Stimulated activated CD8-positive, alpha-beta memory T cell treated with anti-CD3 and anti-CD28 coated beads, Interleukin-12 subunit alpha, Interleukin-12 subunit beta, amount 100 ng/mL, for 24 hours (primary cell): ENCODE results near the gene CFAP73.
"Not testable (repeated sequence)": the region's sequence is repeated elsewhere in the genome, so short reads cannot be mapped to it uniquely, and the experiment has no call there.

ENCODE experiments used
- DNase-seq: peaks from one replicate; pipeline ENCODE4 v3.0.0-alpha.2; 2020; ENCODE audit errors: extremely low read depth

Gene CFAP73

DNA sequence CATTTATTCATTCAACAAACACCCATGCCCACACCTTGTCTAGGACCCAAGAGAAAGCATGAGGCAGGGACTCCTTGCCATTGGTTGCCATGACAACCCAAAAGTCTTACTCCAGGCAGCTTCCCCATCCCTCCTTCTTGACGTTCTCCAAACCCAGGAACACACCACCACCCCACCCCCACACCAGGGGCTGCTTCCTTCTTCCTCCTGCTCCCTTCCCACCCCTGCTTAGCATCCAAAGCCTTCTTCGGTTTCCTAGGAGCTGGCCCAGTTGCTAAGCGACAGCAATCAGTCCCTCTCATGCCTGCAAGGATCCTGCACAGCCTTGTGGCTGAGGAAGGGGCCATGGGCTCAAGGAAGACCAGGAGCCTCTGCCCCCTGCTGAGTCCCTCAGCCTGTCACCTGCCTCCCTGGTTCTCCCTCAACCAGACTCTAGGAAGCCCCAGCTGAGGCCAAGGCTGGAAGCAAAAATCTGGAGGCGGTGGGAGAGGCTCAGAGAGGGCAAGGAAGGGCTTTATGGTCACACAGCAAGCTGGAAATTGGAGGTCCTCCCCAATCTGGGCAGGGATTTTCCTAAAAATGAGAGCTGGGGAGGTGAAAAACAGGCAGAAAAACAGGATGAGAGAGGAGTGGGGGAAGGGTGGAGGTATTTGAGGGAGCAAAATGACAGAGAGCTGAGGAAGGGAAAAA is 29.4 kb upstream of the CFAP73 start:
- DNase-seq: no peak

GRCh38 chr12:113120670-113121370 is 28.7 kb upstream of the CFAP73 start:
- no peak for DNase-seq

- DNase-seq: no peak
These were observed 21.7 kb upstream of the CFAP73 start for GRCh38 chr12:113127791-113128199.

DNA sequence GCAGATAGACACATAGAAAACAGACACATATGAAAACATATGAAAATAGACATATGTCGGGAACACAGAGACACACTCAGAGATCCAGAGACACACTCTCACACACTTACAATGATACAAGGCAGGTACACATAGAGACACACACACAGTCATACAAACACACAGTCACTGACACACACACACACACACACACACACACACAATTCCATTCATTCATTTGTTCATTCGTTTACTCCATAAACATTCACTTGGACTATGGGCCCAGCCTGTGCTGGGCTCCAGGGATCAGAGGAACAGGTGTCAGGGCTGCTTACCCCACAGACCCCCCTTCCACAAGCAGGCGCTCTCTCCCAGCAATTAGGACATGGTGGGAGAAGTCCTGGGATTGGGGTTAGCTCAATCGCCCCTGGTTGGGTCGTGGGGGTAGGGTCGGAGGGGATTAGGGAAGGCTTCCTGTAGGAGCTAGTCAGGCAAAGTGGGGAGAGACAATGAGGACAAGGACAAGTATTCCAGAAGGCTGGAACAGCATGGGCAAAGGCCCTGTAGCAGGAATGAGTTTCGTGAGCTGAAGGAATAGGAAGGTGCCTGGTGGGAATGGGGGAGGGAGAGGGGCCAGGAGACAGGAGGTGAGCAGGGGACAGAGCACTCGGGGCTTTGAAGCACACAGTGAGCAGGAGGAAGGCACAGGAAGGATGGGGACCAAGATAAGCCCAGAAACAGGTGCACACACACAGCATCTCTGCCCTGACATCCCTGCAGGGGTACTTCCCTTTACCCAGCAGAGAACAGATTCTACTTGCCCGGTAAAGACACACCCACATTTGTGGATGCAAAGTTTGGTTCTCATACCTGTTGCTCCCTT is 20.5 kb upstream of the CFAP73 start:
- DNase-seq: no peak

DNA sequence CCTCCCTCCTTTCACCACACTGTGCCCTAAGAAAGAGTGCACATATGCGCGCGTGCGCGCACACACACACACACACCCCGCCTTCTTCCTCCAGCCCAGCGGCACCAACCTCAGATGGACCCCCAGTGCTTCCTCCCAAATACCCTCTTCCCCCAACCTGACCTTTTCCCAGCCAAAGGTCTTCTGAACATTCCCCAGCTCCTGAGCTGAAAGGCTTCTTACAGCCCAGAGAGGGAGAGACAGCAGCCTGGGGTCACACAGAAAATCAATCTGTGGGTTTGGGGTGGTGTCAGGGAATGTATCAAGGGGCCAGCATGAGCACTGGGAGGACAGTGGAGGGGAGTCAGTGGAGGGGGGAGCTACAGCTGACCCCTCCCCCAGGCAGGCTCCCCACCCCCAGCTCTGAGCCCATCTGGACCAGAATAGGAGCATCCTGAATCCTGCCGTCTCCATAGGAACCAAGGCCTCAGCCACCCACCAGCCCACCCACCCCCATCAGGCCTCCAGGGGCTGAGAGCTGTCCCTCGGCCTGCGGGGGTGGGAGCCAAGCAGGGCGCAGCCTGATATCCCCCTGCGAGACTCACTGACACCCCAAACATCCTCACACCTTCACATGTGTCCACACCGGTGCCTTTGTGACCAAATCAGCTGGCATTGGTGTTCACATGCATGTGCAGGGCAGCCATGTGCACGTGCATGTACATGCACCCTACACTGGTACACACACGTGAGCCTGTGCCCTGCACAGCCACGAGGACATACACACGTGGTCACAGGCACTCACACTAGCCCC is 19.7 kb upstream of the CFAP73 start:
- no peak for DNase-seq

- no peak for DNase-seq
These were observed 18.9 kb upstream of the CFAP73 start for GRCh38 chr12:113130457-113131135.

DNA sequence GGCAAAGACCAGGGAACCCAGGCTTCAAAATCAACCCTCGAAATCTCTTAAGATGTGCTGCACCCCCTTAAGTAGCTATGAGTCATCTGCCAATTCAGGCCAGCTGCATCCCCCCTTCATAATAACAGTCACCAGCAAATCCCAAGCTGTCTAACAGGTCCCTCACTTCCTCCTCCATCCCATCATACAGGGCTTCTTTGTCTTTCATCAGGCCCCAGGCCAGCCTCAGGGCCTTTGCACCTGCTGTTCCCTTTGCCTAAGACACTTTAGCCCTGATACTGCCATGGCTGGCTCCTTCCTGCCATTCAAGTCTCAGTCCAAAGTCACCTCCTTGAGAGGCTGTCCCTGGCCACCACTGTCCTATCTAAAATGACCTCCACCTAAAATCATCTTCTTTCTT is 18.0 kb upstream of the CFAP73 start:
- DNase-seq: no peak

DNA sequence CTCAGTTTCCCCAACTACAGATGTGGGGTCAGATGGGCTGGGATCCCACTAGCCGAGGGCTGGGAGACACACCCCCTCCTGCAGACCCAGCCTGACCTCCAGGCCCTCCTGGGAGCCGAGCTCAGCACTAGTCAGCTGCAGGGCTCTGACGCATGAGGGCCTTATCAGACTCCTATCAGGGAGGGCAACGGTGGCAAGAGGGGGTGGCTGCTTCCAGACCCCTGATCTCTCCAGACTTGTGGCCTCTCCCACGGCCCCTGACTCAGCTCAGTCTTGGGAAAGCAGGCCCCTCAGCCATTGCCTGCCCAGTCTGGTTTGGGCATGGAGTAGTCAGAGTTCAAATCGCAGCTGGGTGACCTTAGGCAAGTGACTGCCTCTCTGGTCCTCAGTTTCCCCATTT is 16.5 kb upstream of the CFAP73 start:
- no peak for DNase-seq

- DNase-seq: no peak
These were observed 15.9 kb upstream of the CFAP73 start for GRCh38 chr12:113133666-113134065.

DNA sequence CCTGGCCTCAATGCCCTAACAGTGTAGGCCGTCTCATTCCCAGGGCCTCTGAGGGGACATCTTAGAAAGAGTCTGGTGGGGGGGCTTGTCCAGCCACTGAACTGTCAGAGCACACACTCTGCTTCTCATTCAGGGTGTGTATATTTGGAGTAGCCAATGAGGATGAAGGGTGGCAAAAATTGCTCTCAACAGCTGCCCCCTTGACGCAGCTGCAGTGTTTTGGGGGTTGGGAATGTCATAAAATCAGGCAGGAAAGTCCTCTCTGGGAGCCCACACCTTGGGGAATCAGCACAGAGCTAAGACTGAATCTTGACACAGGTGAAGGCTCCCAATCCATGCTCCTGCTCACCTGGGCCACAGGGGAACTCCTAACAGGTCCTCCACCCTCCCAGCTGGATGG is 15.5 kb upstream of the CFAP73 start:
- no peak for DNase-seq

GRCh38 chr12:113134521-113134951 is 15.0 kb upstream of the CFAP73 start:
- no peak for DNase-seq

DNA sequence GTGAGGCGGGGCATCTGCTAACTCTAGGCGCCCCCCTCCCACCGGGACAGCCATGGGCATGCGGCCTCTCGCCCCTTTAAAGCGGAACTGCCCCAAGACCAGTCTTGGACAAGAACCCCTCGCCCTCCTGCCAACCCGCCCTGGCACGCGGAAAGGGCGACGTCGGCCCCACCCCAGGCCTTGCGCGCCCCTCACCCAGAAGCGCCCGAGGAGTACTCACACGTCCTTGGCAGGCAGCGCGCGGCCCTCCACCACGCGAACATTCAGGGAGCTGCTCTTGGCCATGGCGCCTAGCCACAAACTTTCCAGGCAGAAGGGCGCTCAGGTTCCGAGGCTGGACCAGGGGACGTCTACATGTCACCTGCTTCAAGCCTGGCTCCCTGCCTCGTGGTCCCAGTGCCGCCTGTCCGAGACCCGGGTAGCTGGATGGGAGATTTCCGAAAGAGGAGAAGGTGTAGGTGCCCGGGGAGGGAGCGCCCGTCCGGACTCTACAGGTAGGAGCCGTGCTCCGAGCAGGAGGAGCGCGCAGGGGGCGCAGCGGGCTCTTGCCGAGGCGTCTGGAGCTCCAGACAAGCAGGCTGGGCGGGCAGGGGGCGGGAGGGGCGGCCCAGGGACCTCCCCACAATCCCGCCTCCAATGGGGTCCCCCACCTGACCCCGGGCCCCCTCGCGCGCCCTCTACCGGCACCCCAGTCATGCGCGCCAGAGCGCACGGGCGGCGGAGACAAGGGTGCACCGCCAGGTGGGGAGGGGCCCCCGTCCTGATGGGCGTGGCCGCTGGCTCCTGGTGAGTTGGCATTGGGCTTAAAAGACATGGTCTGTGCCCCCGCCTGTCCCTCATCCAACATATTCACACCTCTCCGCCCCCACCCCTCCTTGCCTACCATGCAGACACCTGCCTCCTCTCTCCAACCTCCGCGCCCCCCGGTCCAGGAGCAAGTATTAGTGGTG is 14.1 kb upstream of the CFAP73 start, which contains the start of gene RASAL1:
TSS of gene RASAL1 (minus strand) at position 584 of the 950 bp plus-strand sequence. CDS start at position 285, 299 bp downstream.
- peak; percentile 53 for DNase-seq

DNA sequence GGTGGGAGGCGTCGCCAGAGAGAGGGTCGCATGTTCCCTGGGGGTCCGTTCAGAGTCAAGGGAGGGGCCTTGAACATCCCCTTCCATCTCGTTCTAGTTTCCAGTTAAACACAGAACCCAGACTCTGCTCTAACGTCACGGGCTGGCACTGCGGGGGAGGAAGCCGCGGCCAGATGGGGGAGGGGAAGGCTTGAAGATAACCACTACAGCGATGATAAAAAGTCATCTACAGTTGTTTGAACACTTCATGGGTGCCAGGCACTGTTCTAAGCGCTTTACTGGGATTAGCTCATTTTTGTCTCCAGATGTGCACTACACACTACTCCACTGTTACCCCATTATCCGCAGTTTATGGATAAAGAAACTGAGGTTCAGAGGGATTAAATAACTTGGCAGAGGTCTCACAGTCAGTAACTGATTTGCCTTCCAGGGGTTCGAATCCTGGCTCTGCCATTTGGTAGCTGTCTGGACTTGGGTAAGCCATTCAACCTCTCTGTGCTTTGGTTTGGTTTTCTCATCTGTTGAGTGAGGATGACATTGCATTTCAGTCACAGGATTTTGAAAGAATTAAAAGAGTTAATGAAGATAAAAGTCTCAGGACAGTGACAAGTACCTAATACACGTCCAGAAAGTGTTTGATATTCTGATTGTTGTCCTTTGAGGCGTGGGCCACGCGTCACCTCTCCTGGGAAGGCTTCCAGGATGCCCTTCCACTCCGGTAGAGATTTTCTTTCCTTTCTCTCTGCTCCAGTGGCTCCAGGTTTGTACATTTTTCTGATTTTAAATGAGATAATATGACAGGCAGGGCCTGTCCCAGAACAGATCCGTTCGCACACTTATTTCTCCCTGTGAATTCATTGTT is 13.2 kb upstream of the CFAP73 start:
- no peak for DNase-seq

DNA sequence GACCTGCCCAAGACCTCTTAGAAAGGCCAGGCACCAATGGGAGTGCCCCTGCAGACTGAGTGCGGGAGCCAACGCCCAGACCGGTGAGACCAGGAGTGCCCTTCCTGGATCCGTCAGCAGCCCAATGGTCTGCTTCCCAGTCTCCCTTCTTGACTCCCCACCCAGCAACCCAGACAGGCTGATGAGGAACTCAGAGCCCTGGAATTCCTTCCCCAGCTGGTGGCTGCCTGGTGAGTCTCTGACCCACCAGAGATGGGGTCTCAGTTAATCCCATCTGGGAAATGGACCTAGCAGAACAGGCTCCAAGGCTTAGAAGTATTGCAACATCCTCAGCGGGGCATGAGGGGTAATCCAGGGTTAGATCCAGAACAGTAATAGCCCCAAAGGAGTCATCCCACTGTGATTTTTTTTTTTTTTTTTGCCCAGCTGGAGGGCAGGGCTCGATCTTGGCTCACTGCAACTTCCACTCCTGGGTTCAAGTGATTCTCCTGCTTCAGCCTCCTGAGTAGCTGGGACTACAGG is 12.5 kb upstream of the CFAP73 start:
- DNase-seq: no peak

- no peak for DNase-seq
These were observed 11.4 kb upstream of the CFAP73 start for GRCh38 chr12:113137861-113138783.

- DNase-seq: no peak
These were observed 10.7 kb upstream of the CFAP73 start for GRCh38 chr12:113138826-113139225.

- DNase-seq: no peak
These were observed 8.8 kb upstream of the CFAP73 start for GRCh38 chr12:113140706-113141105.

DNA sequence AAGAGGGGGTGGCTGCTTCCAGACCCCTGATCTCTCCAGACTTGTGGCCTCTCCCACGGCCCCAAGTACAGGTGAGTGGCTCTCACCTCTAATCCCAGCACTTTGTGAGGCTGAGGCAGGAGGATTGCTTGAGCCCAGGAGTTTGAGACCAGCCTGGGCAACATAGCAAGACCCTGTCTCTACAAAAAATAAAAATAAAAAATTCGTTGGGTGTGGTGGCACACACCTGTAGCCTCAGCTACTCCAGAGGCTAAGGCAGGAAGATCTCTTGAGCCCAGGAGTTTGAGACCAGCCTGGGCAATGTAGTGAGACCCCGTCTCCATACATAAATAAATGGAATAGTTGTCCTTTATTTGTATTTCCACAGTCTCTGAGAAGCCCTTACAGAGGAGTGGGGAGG is 7.8 kb upstream of the CFAP73 start:
- not testable (repeated sequence) for DNase-seq
